Ishikawa (cell line): Measurements from ENCODE around the gene ZNF839.

ENCODE experiments used
- CEBPB ChIP-seq: IDR thresholded peaks from 2 replicates; pipeline ENCODE4 v1.6.1; 2012
- CREB1 ChIP-seq: IDR thresholded peaks from 2 replicates; pipeline ENCODE4 v1.6.1; 2012; ENCODE audit warnings: low read depth
- EGR1 ChIP-seq: IDR thresholded peaks from 2 replicates; pipeline ENCODE4 v1.6.1; 2012
- EP300 ChIP-seq: IDR thresholded peaks from 2 replicates; pipeline ENCODE4 v1.6.1; 2012; ENCODE audit warnings: borderline replicate concordance
- FOXM1 ChIP-seq: IDR thresholded peaks from 2 replicates; pipeline ENCODE4 v1.6.1; 2012; ENCODE audit warnings: low read depth, borderline replicate concordance
- NFIC ChIP-seq: IDR thresholded peaks from 2 replicates; pipeline ENCODE4 v1.6.1; 2012
- RAD21 ChIP-seq: IDR thresholded peaks from 2 replicates; pipeline ENCODE4 v1.6.1; 2012; ENCODE audit warnings: low read depth
- REST ChIP-seq: IDR thresholded peaks from 2 replicates; pipeline ENCODE4 v1.6.1; 2012; ENCODE audit warnings: low read depth, mild to moderate bottlenecking
- TAF1 ChIP-seq: IDR thresholded peaks from 2 replicates; pipeline ENCODE4 v1.6.1; 2012; ENCODE audit warnings: low read depth, mild to moderate bottlenecking
- TCF12 ChIP-seq: IDR thresholded peaks from 2 replicates; pipeline ENCODE4 v1.6.1; 2012; ENCODE audit warnings: low read depth
- TEAD4 ChIP-seq: IDR thresholded peaks from 2 replicates; pipeline ENCODE4 v1.6.1; 2012
- YY1 ChIP-seq: IDR thresholded peaks from 2 replicates; pipeline ENCODE4 v1.6.1; 2012; ENCODE audit warnings: low read depth
- ZBTB7A ChIP-seq: IDR thresholded peaks from 2 replicates; pipeline ENCODE4 v1.6.1; 2012; ENCODE audit warnings: low read depth
- TF ChIP-seq, protein P1 (sequence below): IDR thresholded peaks from 2 replicates; pipeline ENCODE4 v1.6.1; 2012

DNA sequence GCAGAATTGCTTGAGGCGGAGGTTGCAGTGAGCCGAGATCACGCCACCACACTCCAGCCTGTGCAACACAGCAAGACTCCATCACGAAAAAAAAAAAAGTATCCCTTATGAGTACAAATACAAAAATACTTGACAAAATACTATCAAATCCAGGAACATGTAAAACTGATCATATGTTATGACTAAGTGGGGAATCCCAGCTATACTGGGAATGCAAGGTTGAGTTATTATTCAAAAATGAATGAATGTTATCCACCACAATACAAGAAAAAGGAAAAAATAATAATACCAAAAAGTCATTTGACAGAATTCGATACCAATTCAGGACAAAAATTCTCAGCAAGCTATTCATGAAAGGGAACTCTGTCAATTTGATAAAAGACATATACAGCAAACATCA is 47.2 kb upstream of the ZNF839 start:
- TF ChIP-seq REST: no peak
- no peak for TF ChIP-seq EP300
- TF ChIP-seq, protein P1, sequence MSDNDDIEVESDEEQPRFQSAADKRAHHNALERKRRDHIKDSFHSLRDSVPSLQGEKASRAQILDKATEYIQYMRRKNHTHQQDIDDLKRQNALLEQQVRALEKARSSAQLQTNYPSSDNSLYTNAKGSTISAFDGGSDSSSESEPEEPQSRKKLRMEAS: no peak
- TF ChIP-seq YY1: no peak
- no peak for TF ChIP-seq RAD21
- no peak for TF ChIP-seq TAF1
- TF ChIP-seq CEBPB: no peak
- no peak for TF ChIP-seq TCF12
- no peak for TF ChIP-seq CREB1
- no peak for TF ChIP-seq NFIC
- TF ChIP-seq TEAD4: no peak
- no peak for TF ChIP-seq ZBTB7A
- TF ChIP-seq EGR1: no peak
- TF ChIP-seq FOXM1: no peak
